Ishikawa (cell line): ENCODE data around the gene PLEK.

ENCODE experiments used
- CEBPB ChIP-seq: IDR thresholded peaks from 2 replicates; pipeline ENCODE4 v1.6.1; 2012
- CREB1 ChIP-seq: IDR thresholded peaks from 2 replicates; pipeline ENCODE4 v1.6.1; 2012; ENCODE audit warnings: low read depth
- EGR1 ChIP-seq: IDR thresholded peaks from 2 replicates; pipeline ENCODE4 v1.6.1; 2012
- EP300 ChIP-seq: IDR thresholded peaks from 2 replicates; pipeline ENCODE4 v1.6.1; 2012; ENCODE audit warnings: borderline replicate concordance
- FOXM1 ChIP-seq: IDR thresholded peaks from 2 replicates; pipeline ENCODE4 v1.6.1; 2012; ENCODE audit warnings: low read depth, borderline replicate concordance
- MAX ChIP-seq: IDR thresholded peaks from 2 replicates; pipeline ENCODE4 v1.6.1; 2012
- NFIC ChIP-seq: IDR thresholded peaks from 2 replicates; pipeline ENCODE4 v1.6.1; 2012
- RAD21 ChIP-seq: IDR thresholded peaks from 2 replicates; pipeline ENCODE4 v1.6.1; 2012; ENCODE audit warnings: low read depth
- REST ChIP-seq: IDR thresholded peaks from 2 replicates; pipeline ENCODE4 v1.6.1; 2012; ENCODE audit warnings: low read depth, mild to moderate bottlenecking
- TAF1 ChIP-seq: IDR thresholded peaks from 2 replicates; pipeline ENCODE4 v1.6.1; 2012; ENCODE audit warnings: low read depth, mild to moderate bottlenecking
- TCF12 ChIP-seq: IDR thresholded peaks from 2 replicates; pipeline ENCODE4 v1.6.1; 2012; ENCODE audit warnings: low read depth
- TEAD4 ChIP-seq: IDR thresholded peaks from 2 replicates; pipeline ENCODE4 v1.6.1; 2012
- USF1 ChIP-seq: IDR thresholded peaks from 2 replicates; pipeline ENCODE4 v1.6.1; 2012
- YY1 ChIP-seq: IDR thresholded peaks from 2 replicates; pipeline ENCODE4 v1.6.1; 2012; ENCODE audit warnings: low read depth
- ZBTB7A ChIP-seq: IDR thresholded peaks from 2 replicates; pipeline ENCODE4 v1.6.1; 2012; ENCODE audit warnings: low read depth

Gene PLEK

GRCh38 chr2:68420254-68420910 lies 55.3 kb downstream of the PLEK start:
- TF ChIP-seq CREB1 (no peak), NFIC (no peak), CEBPB (peak; percentile 47; the same call in 1 of the 2 replicates)

GRCh38 chr2:68423966-68424650 lies 59.0 kb downstream of the PLEK start:
- TF ChIP-seq TCF12 (no peak), EP300 (no peak), NFIC (no peak), TEAD4 (no peak), CEBPB (no peak)

- no peak for TF ChIP-seq USF1
- no peak for TF ChIP-seq FOXM1
- no peak for TF ChIP-seq MAX
- no peak for TF ChIP-seq YY1
- no peak for TF ChIP-seq CEBPB
- TF ChIP-seq REST = no peak
- no peak for TF ChIP-seq TCF12
- TF ChIP-seq EGR1 = no peak
- TF ChIP-seq TEAD4 = no peak
- no peak for TF ChIP-seq TAF1
- no peak for TF ChIP-seq CREB1
Observed at GRCh38 chr2:68425503-68425902, 60.4 kb downstream of the PLEK start.

GRCh38 chr2:68426446-68426845 lies 61.4 kb downstream of the PLEK start:
- TF ChIP-seq CREB1 (no peak), TCF12 (no peak), YY1 (no peak), NFIC (no peak), RAD21 (no peak), ZBTB7A (no peak), USF1 (no peak), EGR1 (no peak), FOXM1 (no peak), TAF1 (no peak), EP300 (no peak), CEBPB (no peak)

- TF ChIP-seq TEAD4 = no peak
- TF ChIP-seq FOXM1 = no peak
- no peak for TF ChIP-seq EGR1
Observed at GRCh38 chr2:68426848-68427579, 61.9 kb downstream of the PLEK start.

- TF ChIP-seq NFIC (no peak), REST (no peak), YY1 (no peak), CREB1 (no peak), USF1 (no peak), TEAD4 (no peak), EGR1 (no peak), MAX (no peak), RAD21 (no peak), FOXM1 (no peak), CEBPB (no peak), ZBTB7A (no peak), TAF1 (no peak), EP300 (no peak), TCF12 (no peak)
Observed at GRCh38 chr2:68428126-68428525, 63.0 kb downstream of the PLEK start.
